ENCODE measurements around the gene OR13C8.
"Not testable (repeated sequence)": the region's sequence is repeated elsewhere in the genome, so short reads cannot be mapped to it uniquely, and the experiment has no call there.

The OR13C8 gene, protein sequence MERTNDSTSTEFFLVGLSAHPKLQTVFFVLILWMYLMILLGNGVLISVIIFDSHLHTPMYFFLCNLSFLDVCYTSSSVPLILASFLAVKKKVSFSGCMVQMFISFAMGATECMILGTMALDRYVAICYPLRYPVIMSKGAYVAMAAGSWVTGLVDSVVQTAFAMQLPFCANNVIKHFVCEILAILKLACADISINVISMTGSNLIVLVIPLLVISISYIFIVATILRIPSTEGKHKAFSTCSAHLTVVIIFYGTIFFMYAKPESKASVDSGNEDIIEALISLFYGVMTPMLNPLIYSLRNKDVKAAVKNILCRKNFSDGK

GRCh38 chr9:104568868-104569267, at the start of gene OR13C8:
Gene OR13C8 (plus strand): TSS chr9:104569168. CDS start chr9:104569168, 0 bp downstream.
- DNase-seq: no peak

- not testable (repeated sequence) for DNase-seq
These were observed 48.7 kb upstream of the OR13C8 start for GRCh38 chr9:104520241-104520640.

GRCh38 chr9:104527109-104527508, 41.9 kb upstream of the OR13C8 start, which contains the start of gene OR13C4:
Gene OR13C4 (minus strand): TSS chr9:104527209. CDS start chr9:104527209, 0 bp downstream.
- no peak for DNase-seq

DNA sequence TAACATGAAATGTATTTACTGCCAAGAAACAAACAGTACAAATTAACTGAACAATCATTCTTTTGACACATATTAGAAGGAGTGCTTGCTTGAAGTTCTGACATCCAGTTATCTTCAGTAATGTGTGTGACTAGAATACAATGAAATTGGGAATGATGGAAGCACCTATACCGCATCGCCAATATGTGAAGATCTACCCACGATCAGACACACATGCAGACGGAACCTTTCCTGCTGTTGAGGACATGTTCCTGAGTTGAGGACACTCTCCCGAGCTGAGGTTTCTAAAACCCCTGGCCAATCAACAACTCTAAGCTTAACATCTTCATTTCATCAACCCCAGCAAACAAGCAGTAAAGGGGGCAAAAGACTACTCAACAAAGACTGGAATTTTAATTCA, 32.2 kb upstream of the OR13C8 start, which contains the start of gene OR13C3:
Gene OR13C3, minus strand, starts transcription at position 101 of the 400 bp plus-strand sequence. CDS start 133 bp downstream, outside the sequence.
- DNase-seq: no peak

DNA sequence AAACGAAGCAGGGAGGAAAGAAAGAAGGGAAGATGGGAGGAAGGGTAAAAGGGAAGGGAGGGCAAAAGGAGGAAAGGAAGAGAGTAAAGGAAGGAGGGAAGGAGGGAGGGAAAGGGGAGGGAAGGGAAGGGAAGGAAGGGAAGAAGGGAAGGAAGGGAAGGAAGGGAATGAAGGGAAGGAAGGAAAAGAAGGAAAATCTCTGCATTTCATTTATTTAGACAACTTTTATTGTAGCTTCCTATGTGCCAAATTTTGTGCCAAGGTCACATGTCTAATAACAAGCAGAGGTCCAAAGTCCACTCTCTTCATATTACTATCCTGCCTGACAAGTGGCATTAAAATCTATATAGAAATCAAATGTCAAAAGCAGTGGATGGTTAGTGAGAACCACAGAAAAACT, 29.7 kb upstream of the OR13C8 start:
- no peak for DNase-seq

DNA sequence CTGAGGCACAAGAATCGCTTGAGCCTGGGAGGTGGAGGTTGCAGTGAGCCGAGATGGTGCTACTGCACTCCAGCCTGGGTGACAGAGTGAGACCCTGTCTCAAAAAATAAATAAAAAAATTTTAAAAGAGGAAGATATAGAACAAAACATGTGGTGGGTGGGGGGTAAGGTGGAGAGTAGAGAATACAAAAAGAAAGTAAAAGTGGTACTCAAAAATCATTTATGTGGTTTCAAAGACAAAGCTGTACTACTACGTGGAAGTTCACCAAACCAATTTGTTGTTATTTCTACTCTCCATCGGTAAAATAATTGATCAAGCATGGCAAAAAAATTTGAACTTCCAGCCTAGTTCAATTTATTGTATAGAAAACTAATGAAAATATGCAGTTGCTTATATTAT, 24.3 kb upstream of the OR13C8 start:
- no peak for DNase-seq

DNA sequence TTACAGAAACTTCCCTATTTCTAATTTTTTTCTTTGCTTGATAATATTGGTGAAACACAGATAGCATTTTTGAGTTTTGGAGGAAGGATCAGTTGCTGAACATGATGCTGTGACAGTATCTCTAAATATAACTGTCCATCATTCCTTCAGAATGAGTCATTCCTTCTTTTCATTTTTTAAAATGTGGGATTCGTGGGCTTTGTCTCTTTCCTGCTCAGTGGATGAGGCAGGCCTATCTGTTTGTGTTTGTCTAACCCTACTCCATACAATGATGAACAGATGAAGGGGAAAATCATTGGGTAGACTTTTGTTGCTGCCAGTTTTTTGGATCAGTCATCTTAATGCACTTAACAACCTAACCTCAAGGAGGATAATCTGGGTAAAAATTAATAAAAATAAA, 15.7 kb upstream of the OR13C8 start:
- DNase-seq: no peak

DNA sequence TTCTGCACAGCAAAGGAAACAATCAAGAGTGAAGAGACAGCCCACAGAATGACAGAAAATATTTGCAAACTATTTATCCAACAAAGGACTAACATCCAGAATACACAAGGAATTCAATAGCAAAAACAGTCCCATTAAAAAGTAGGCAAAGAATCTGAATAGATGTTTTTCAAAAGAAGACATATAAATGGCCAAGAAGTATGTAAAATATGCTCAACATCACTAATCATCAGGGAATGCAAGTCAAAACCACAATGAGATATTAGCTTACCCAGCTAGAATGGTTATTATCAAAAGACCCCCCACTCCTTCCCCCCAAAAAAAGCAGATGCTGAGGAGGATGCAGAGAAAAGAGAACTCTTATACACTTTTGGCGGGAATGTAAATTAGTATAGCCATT, 13.4 kb upstream of the OR13C8 start:
- no peak for DNase-seq

- DNase-seq: no peak
These were observed 11.9 kb upstream of the OR13C8 start for GRCh38 chr9:104556830-104557634.

DNA sequence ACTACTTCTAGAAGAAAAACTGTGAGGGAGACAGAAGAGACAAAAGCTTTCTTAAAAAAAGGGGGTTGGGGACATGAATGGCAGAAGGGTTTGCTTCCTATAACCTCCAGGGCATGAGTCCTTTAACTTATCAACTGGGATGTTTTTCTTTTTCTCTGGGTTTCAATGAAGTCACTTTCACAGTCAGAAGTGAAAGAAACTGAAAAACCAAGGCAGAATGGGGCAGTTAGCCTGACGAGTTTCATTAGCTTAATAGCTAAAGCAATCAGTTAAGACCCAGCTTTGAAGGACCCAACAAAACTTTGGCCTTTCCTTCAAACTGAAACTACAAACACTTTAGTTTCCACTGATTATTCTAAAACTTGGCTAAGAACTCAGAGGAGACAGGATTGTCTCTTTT, 4.6 kb upstream of the OR13C8 start:
- DNase-seq: no peak

DNA sequence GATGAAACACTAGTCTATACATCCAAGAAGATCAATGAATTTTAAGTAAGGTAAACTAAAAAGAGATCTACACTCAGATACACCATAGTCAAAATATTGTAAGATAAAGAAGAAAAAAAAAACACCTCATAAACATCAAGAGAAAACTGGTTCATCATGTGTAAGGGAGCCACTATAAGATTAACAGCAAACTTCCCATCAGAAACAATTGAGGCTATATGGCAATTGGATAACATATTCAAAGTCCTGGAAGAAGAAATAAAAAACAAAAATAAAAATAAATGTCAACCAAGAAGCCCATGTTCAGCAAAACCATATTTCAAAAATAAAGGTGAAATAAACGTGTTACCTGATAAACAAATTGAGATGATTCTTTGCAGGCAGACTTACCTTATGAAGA, 3.6 kb downstream of the OR13C8 start:
- DNase-seq: no peak

DNA sequence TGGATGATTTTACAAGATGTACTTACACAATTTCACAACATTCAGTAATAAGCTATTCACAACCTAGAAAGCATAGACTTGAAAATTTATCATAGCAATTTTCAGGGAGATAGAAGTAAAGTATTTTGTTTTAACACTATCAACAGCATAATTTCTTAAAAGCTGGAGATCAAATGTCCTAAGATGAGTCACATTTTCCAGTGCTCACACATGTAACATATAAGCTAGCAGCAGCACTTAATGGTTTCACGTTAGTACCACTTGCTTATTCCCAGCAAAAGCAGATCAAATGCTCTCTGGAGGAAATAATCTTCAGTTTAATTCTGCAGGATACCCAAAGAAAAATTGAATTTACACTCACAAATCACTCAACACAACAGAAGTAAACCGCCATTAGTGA, 6.5 kb downstream of the OR13C8 start:
- no peak for DNase-seq

GRCh38 chr9:104577263-104577662, 8.3 kb downstream of the OR13C8 start:
- no peak for DNase-seq

GRCh38 chr9:104580562-104580961, 11.6 kb downstream of the OR13C8 start:
- no peak for DNase-seq

- DNase-seq: no peak
These were observed 17.7 kb downstream of the OR13C8 start for GRCh38 chr9:104586496-104587180.

GRCh38 chr9:104589626-104590025, 20.7 kb downstream of the OR13C8 start:
- DNase-seq: no peak

- DNase-seq: not testable (repeated sequence)
These were observed 29.8 kb downstream of the OR13C8 start for GRCh38 chr9:104598749-104599148.

DNA sequence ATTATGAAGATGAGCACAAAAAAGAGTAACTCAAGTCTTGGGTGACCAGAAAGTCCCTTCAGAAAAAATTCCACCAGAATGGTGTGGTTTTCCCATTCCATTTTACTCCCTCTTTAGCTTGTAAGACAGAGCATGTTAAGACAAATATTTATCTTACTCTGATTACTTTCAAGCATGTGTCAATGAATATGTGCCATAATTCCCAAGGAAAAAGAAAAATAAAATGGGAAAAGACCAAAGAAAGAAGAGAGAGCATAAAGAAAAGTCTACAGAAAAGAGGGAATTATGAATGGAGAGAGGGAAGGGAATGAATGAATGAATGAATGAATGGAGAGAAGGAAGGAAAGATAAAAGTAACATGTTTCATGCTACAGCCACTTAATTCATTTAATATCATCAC, 30.3 kb downstream of the OR13C8 start, which contains the start of gene OR13C5:
Gene OR13C5, minus strand, starts transcription at position 101 of the 400 bp plus-strand sequence. Its CDS starts 0 bp downstream, at position 101.
- DNase-seq: not testable (repeated sequence)

- no peak for DNase-seq
These were observed 35.8 kb downstream of the OR13C8 start for GRCh38 chr9:104604801-104605200.

GRCh38 chr9:104605527-104605926, 36.6 kb downstream of the OR13C8 start, which contains the start of gene OR13C2:
Gene OR13C2 (minus strand): TSS chr9:104605627. CDS start chr9:104605627, 0 bp downstream.
- DNase-seq: not testable (repeated sequence)

DNA sequence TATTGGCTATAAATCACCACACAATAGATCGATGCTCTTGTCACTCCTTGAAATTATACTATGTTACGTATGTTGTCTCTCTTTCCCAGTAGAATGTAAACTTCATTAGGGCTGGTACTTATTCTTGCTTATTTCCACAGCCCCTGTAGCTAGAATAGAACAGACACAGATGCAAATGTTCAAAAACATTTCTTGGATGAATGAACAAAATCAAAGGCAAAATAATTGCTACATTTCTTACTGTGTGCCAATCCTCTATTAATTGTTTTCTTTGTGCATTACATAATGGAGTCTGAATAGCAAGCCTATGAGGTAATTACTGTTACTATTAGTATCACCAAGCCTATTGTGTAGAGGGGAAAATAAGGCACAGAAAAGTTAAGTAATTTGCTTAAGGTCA, 37.2 kb downstream of the OR13C8 start:
- no peak for DNase-seq

DNA sequence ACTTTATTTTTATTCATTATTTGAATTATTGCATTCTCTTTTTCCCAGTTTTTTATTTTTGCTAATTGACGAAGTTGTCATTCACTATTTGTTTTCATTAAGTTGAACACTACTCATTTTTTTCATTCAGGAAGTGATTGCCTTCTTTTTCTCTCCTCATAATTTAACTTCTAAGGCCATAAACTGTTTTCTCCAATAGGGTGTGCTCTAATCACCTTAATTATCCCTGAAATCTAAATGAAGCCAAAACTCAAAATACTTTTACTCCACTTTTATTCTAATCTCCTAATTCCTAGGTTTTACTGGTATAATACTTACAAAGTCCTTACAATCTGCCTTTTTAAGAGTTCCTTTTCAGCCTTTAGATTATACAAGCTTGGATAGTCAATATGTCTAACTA, 39.4 kb downstream of the OR13C8 start:
- no peak for DNase-seq

- DNase-seq: no peak
These were observed 42.2 kb downstream of the OR13C8 start for GRCh38 chr9:104611213-104611612.

Data from DMS 273 treated with DMSO at 0.1 percent for 48 hours (cell line).